ENCODE results near the gene CEP89.

DNA sequence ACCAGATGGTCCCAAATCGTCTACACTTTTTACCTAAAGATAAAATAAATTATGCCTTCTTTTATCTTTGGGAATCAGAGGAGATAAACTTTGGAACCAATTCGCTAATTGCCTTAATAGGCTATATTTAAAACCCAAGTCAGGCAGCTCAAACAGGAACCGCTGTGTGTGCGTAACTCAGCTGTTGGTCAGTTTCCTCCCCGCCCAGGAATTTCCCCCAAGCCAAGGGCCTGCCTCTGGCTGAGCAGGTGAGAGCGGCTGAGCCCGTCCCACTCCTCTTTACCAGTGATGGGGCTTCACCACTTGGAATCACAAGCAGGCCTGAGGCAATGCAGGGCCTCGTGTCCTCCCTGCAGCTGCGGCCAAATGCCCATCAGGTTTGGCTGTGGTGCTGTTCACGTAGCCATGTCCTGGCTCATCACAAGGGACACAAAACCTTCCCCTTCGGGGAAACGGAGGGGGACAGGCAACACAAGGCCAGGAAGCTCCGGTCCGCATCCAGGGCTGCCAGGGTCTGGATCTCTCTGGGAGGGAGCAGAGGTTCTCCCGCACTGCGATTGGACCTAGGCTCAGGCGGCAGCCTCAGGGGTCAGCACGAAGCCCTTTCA is 101.7 kb downstream of the CEP89 start:
- TF ChIP-seq CTCF (IDR thresholded peaks at IDR 0.05), result no peak
- TF ChIP-seq TEAD1 (CRISPR knock-in tag; IDR thresholded peaks at IDR 0.05), result no peak
- no peak for TF ChIP-seq TEAD4 (CRISPR knock-in tag; IDR thresholded peaks at IDR 0.05)
- TF ChIP-seq ATF2 (CRISPR knock-in tag; IDR thresholded peaks at IDR 0.05; ENCODE audit: borderline replicate concordance, low read depth), result no peak
- no peak for TF ChIP-seq RELA (CRISPR knock-in tag; IDR thresholded peaks at IDR 0.05; ENCODE audit: borderline replicate concordance)
- no peak for TF ChIP-seq TCF7 (CRISPR knock-in tag; IDR thresholded peaks at IDR 0.05; ENCODE audit: low read depth)
